ENCODE data around the gene BSN.

The BSN gene

GRCh38 chr3:49563040-49563578 lies 8.8 kb downstream of the BSN start:
- no peaks in the 10 kb centered on the region for H3K36me3 Mint-ChIP-seq (ENCODE audit: low read depth)
- no peaks in the 10 kb centered on the region for H3K9me3 Mint-ChIP-seq
- peaks cover 19% of the 10 kb centered on the region for H3K27me3 Mint-ChIP-seq (ENCODE audit: low read depth)
- no peaks in the 10 kb centered on the region for H3K4me1 Mint-ChIP-seq
- no peak overlapping the region for H3K27ac Mint-ChIP-seq
- TF ChIP-seq, protein P1, sequence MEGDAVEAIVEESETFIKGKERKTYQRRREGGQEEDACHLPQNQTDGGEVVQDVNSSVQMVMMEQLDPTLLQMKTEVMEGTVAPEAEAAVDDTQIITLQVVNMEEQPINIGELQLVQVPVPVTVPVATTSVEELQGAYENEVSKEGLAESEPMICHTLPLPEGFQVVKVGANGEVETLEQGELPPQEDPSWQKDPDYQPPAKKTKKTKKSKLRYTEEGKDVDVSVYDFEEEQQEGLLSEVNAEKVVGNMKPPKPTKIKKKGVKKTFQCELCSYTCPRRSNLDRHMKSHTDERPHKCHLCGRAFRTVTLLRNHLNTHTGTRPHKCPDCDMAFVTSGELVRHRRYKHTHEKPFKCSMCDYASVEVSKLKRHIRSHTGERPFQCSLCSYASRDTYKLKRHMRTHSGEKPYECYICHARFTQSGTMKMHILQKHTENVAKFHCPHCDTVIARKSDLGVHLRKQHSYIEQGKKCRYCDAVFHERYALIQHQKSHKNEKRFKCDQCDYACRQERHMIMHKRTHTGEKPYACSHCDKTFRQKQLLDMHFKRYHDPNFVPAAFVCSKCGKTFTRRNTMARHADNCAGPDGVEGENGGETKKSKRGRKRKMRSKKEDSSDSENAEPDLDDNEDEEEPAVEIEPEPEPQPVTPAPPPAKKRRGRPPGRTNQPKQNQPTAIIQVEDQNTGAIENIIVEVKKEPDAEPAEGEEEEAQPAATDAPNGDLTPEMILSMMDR (IDR thresholded peaks at IDR 0.05; ENCODE audit: unreplicated experiment in 3 of 3), result no peak
- H3K4me3 Mint-ChIP-seq, result no peak overlapping the region

DNA sequence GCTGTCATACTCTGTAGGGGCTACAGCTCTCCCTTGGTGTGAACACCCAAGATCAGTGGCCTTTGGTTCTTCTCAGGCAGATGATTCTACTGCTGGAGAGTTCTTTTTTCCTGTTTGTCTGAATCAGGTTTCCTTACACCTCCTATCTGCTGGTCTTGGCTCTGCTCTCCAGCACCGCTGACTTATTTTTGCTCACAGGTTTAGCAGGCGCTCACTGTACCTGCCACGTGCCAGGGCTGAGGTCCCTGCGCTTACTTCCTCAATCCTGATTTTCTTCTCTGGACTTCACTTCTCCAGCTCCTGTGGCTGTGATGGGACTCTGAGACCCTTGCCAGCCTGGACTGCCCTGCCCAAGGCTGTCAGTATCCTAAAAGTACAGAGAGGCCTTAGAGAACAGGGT lies 9.5 kb downstream of the BSN start:
- H3K27ac Mint-ChIP-seq, result no peak overlapping the region
- H3K27me3 Mint-ChIP-seq (ENCODE audit: low read depth), result peaks cover 13% of the 10 kb centered on the region
- no peaks in the 10 kb centered on the region for H3K36me3 Mint-ChIP-seq (ENCODE audit: low read depth)
- TF ChIP-seq, protein P1 (IDR thresholded peaks at IDR 0.05; ENCODE audit: unreplicated experiment in 3 of 3), result no peak
- no peak overlapping the region for H3K4me3 Mint-ChIP-seq
- H3K4me1 Mint-ChIP-seq, result no peaks in the 10 kb centered on the region
- no peaks in the 10 kb centered on the region for H3K9me3 Mint-ChIP-seq

- Mint-ChIP-seq H3K27me3 (ENCODE audit: low read depth) (peaks cover 9% of the 10 kb centered on the region), H3K4me1 (no peaks in the 10 kb centered on the region), H3K9me3 (no peaks in the 10 kb centered on the region), H3K27ac (no peak overlapping the region), H3K36me3 (ENCODE audit: low read depth) (no peaks in the 10 kb centered on the region), H3K4me3 (no peak overlapping the region)
- TF ChIP-seq, protein P1 (IDR thresholded peaks at IDR 0.05; ENCODE audit: unreplicated experiment in 3 of 3), result no peak
Measured at GRCh38 chr3:49566312-49566711, 12.0 kb downstream of the BSN start.

DNA sequence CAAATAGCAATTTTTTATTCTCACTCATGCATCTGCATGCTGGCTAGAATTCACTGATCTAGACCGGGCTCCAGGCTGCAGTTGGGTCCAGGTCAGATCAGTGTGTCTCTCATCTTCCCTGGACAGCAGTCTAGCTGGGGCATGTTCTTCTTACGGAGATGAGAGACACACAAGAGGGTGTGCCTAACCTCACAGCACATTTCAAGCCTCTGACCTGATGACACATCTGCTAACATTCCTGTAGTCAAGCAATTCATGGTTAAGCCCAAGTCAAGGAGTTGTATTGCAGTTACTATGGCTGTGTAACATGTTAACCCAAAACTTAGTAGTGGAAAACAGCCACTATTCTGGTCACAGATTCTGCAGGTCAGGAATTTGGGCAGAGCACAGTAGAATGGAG lies 13.1 kb downstream of the BSN start:
- no peaks in the 10 kb centered on the region for H3K36me3 Mint-ChIP-seq (ENCODE audit: low read depth)
- no peaks in the 10 kb centered on the region for H3K9me3 Mint-ChIP-seq
- H3K27ac Mint-ChIP-seq, result no peak overlapping the region
- TF ChIP-seq, protein P1 (IDR thresholded peaks at IDR 0.05; ENCODE audit: unreplicated experiment in 3 of 3), result no peak
- H3K4me3 Mint-ChIP-seq, result no peak overlapping the region
- H3K4me1 Mint-ChIP-seq, result no peaks in the 10 kb centered on the region
- H3K27me3 Mint-ChIP-seq (ENCODE audit: low read depth), result peaks cover 14% of the 10 kb centered on the region

- H3K4me3 Mint-ChIP-seq, result no peak overlapping the region
- TF ChIP-seq, protein P1 (IDR thresholded peaks at IDR 0.05; ENCODE audit: unreplicated experiment in 3 of 3), result no peak
- no peak overlapping the region for H3K27ac Mint-ChIP-seq
- no peaks in the 10 kb centered on the region for H3K4me1 Mint-ChIP-seq
- no peaks in the 10 kb centered on the region for H3K36me3 Mint-ChIP-seq (ENCODE audit: low read depth)
- peaks cover 15% of the 10 kb centered on the region for H3K27me3 Mint-ChIP-seq (ENCODE audit: low read depth)
- H3K9me3 Mint-ChIP-seq, result no peaks in the 10 kb centered on the region
Measured at GRCh38 chr3:49568965-49569364, 14.7 kb downstream of the BSN start.

DNA sequence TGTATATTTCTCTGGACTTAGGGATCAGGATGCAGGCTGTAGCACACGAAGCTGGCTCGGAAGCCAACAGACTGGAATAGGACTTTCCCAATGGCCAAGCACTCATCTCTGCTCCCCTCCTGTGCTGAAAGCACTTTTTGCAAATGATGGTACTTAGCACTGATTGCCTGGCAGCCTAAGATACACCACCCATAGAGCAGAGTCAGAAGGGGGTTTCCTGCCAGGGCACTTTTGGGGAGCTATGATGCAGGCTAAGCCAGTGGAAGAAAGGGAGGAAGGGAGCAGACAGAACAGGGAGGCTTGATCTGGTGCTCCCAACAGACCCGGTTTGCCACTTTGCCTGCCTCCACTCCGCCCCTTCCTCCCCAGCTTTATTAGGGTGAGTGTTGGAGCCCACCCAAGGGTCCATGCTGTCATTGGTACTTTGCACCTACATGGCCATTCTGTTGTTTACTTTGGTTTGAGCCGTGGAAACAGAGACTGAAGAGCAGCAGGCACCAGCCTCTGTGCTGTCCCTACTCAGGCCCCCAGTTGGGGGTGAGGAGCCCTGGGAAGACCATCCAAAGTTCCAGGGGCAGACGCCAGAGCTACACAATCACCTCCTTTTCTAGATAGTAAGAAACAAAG lies 15.9 kb downstream of the BSN start:
- Mint-ChIP-seq H3K4me3 (no peak overlapping the region), H3K9me3 (no peaks in the 10 kb centered on the region), H3K27me3 (ENCODE audit: low read depth) (peaks cover 10% of the 10 kb centered on the region), H3K36me3 (ENCODE audit: low read depth) (no peaks in the 10 kb centered on the region), H3K4me1 (no peaks in the 10 kb centered on the region), H3K27ac (no peak overlapping the region)
- TF ChIP-seq, protein P1 (IDR thresholded peaks at IDR 0.05; ENCODE audit: unreplicated experiment in 3 of 3), result no peak

All from nephron (organoid).